Measurements from ENCODE around the gene SULT1C3. TPM values are rescaled to one million over a fixed set of nuclear protein-coding genes. Genes with fewer than 3 reads are reported as not detected.
A peak's percentile ranks its signal among the peaks of the same experiment; 100 is the strongest.

SULT1C3 gene
- total and polyA plus RNA-seq, 2 of the 8 experiments (the other 6 are each of a cell fraction or from before 2014, with no cell fraction given) = not detected

GRCh38 chr2:108219688-108220087 lies 20.1 kb upstream of the SULT1C3 start:
- no peak overlapping the region for H3K18ac ChIP-seq (ENCODE audit: extremely low read depth, low read length)
- TF ChIP-seq CHD1 (IDR thresholded peaks at IDR 0.05; ENCODE audit: low read depth, low read length) = no peak
- no peak for TF ChIP-seq BRCA1 (IDR thresholded peaks at IDR 0.05; ENCODE audit: low read depth, low read length)
- TF ChIP-seq CTBP2 (IDR thresholded peaks at IDR 0.05; ENCODE audit: borderline replicate concordance, insufficient read depth, insufficient read length, low read length) = no peak
- no peak for TF ChIP-seq HDAC2 (IDR thresholded peaks at IDR 0.05; ENCODE audit: borderline replicate concordance in 1 of 2, low read depth in 2 of 2, low read length in 2 of 2)
- TF ChIP-seq KDM1A (IDR thresholded peaks at IDR 0.05; ENCODE audit: borderline replicate concordance, low read length) = no peak
- no peak for TF ChIP-seq CEBPB (IDR thresholded peaks at IDR 0.05; ENCODE audit: low read depth, low read length)
- TF ChIP-seq POLR2A (IDR thresholded peaks at IDR 0.05; ENCODE audit: control extremely low read depth in 1 of 2, low read depth in 2 of 2, low read length in 2 of 2) = no peak
- no peak for TF ChIP-seq KDM5A (IDR thresholded peaks at IDR 0.05; ENCODE audit: low read length)
- no peak for TF ChIP-seq TCF12 (IDR thresholded peaks at IDR 0.05; ENCODE audit: low read depth, low read length)
- TF ChIP-seq SP2 (IDR thresholded peaks at IDR 0.05; ENCODE audit: low read length) = no peak
- no peak for TF ChIP-seq MAX (IDR thresholded peaks at IDR 0.05)
- no peak overlapping the region for H4K5ac ChIP-seq (ENCODE audit: insufficient read length, low read depth, low read length)
- H3K79me2 ChIP-seq (ENCODE audit: control insufficient read depth in 1 of 2, insufficient read depth in 2 of 2, low read length in 2 of 2) = no peaks in the 10 kb centered on the region
- no peaks in the 10 kb centered on the region for H4K20me1 ChIP-seq (replicated peaks in 1 of 2; ENCODE audit: control insufficient read depth in 1 of 2, insufficient read depth in 2 of 2, low read length in 2 of 2)
- H3K79me1 ChIP-seq (ENCODE audit: low read depth, low read length) = no peaks in the 10 kb centered on the region
- H4K8ac ChIP-seq (ENCODE audit: extremely low read depth, insufficient read depth, low read length) = 0 out of 2 replicates have a peak overlapping the region, but pooled peaks have one; percentile 38
- no peaks in the 10 kb centered on the region; a peak in 2 of 8 replicates for H3K36me3 ChIP-seq (ENCODE audit: control insufficient read depth in 2 of 4, insufficient read depth in 4 of 4, low read length in 3 of 4)
- H3K4me3 ChIP-seq (ENCODE audit: extremely low read depth in 1 of 4, insufficient read depth in 2 of 4, low read depth in 3 of 4, low read length in 4 of 4) = no peak overlapping the region
- H2BK15ac ChIP-seq (ENCODE audit: low read length) = no peak overlapping the region
- no peak overlapping the region for H3K27ac ChIP-seq (ENCODE audit: low read depth, low read length)
- H3K23me2 ChIP-seq (ENCODE audit: low read depth, low read length) = no peaks in the 10 kb centered on the region
- no peaks in the 10 kb centered on the region for H3K4me1 ChIP-seq (replicated peaks in 1 of 4; ENCODE audit: control insufficient read depth in 3 of 4, insufficient read depth in 4 of 4, low read length in 3 of 4)
- WGBS, 2 experiments (ENCODE audit: extremely low coverage in 1 of 2, insufficient coverage in 1 of 2, insufficient read length in 1 of 2, insufficient replicate concordance in 2 of 2, low coverage in 1 of 2, low lambda C conversion rate in 2 of 2, missing lambda C conversion rate in 1 of 2) = 94% methylated on average over 3 of the region's 3 CpGs; no CpG with 5 or more reads in 1 of the 2 experiments
- H2BK20ac ChIP-seq (ENCODE audit: low read length) = no peak overlapping the region
- no peaks in the 10 kb centered on the region for H3K27me3 ChIP-seq (replicated peaks in 1 of 4; ENCODE audit: control insufficient read depth in 3 of 4, extremely low read depth in 1 of 4, insufficient read depth in 3 of 4, low read length in 3 of 4)
- no peak overlapping the region for H3K56ac ChIP-seq (replicated peaks; ENCODE audit: insufficient read length, low read depth, low read length)
- H3K14ac ChIP-seq (ENCODE audit: insufficient read length) = no peak overlapping the region
- peaks cover 15 to 19% of the 10 kb centered on the region in 2 experiments for H3K9me3 ChIP-seq (ENCODE audit: insufficient read depth in 2 of 2, low read depth in 1 of 2, low read length in 1 of 2)
- no peak overlapping the region for H2AFZ ChIP-seq (ENCODE audit: low read length)
- H3K23ac ChIP-seq (ENCODE audit: insufficient read length) = no peak overlapping the region
- no peak overlapping the region for H2BK12ac ChIP-seq (ENCODE audit: low read depth, low read length)
- H4K91ac ChIP-seq (replicated peaks; ENCODE audit: insufficient read length, low read length) = no peak overlapping the region
- no peak overlapping the region for H3K9ac ChIP-seq (replicated peaks in 1 of 4; ENCODE audit: extremely low read depth in 1 of 4, low read depth in 3 of 4, low read length in 3 of 4)
- no peak for FAIRE-seq
- no peak overlapping the region for H3K4me2 ChIP-seq (ENCODE audit: insufficient read depth in 1 of 2, low read depth in 2 of 2, low read length in 2 of 2)
- H2BK5ac ChIP-seq (ENCODE audit: low read depth, low read length) = no peak overlapping the region
- no peak overlapping the region for H2BK120ac ChIP-seq (replicated peaks; ENCODE audit: low read depth, low read length)
- H2AK5ac ChIP-seq (ENCODE audit: low read depth, low read length) = no peak overlapping the region
- DNase-seq (ENCODE audit: low read depth in 1 of 2, low spot score in 2 of 2) = no peak
- POLR2A ChIA-PET (ENCODE audit: partially characterized antibody) = no interaction called here
- no peak overlapping the region for H3K4ac ChIP-seq (replicated peaks; ENCODE audit: insufficient read length, low read depth, low read length)
- CTCF ChIA-PET (ENCODE audit: partially characterized antibody) = interaction anchor here (1.1 to 1.4 kb wide), 2 partner anchors 9 to 364 kb away, joined by 3 to 4 read pairs; no protein-coding TSS in a partner anchor

Data from H1 (cell line).